OCI-LY3 (cell line): ENCODE measurements around the gene MGAT3.

ENCODE experiments used
- CTCF ChIP-seq: fragments of 200-600, 300-600 bp; sonication (generic); IDR thresholded peaks from 2 replicates; pipeline ENCODE4 v1.5.1; 2014; ENCODE audit warnings: antibody characterized with exemption, low read length, low read depth
- EZH2phosphoT487 ChIP-seq: fragments of 200-600 bp; shearing (Covaris generic); IDR thresholded peaks from 2 replicates; pipeline ENCODE4 v1.6.1; 2018; ENCODE audit warnings: antibody characterized with exemption, mixed run types, low read depth

GRCh38 chr22:39510529-39511149, 53.8 kb downstream of the MGAT3 start:
- TF ChIP-seq CTCF (no peak), EZH2phosphoT487 (no peak)
